Upper lobe of left lung (tissue), 6 donors: ENCODE results near the gene NCOR1. TPM values are rescaled to one million over a fixed set of nuclear protein-coding genes. Genes with fewer than 3 reads are reported as not detected.
A peak's percentile ranks its signal among the peaks of the same experiment; 100 is the strongest.
"Not testable (repeated sequence)": the region's sequence is repeated elsewhere in the genome, so short reads cannot be mapped to it uniquely, and the experiment has no call there.

Experiments
- ATAC-seq, 2 donors: fragments of 200-7000 bp; cut with Tn5 transposase; one replicate each; pipeline ENCODE4 v1.9.1; 2022; ENCODE audit warnings: mild to moderate bottlenecking in 2 of 2, moderate library complexity in 2 of 2; ENCODE audit not compliant: low FRiP score in 2 of 2
- DNase-seq, 2 donors: peaks; one replicate each; pipeline ENCODE4 v3.0.0-alpha.2; 2019 to 2020
- H3K27ac ChIP-seq, 4 donors: fragments of 200-600 bp; sonication (generic); one replicate each; pipeline ENCODE4 v1.5.1; 2016 to 2019
- H3K27me3 ChIP-seq, 4 donors: fragments of 200-600 bp; sonication (generic); one replicate each; pipeline ENCODE4 v1.5.1; 2017 to 2019
- H3K36me3 ChIP-seq, 4 donors: fragments of 200-600 bp; sonication (generic); one replicate each; pipeline ENCODE4 v1.5.1; 2016 to 2019
- H3K4me1 ChIP-seq, 4 donors: fragments of 200-600 bp; sonication (generic); one replicate each; pipeline ENCODE4 v1.5.1; 2018 to 2019
- H3K4me3 ChIP-seq, 4 donors: fragments of 200-600 bp; sonication (generic); one replicate each; pipeline ENCODE4 v1.5.1; 2017 to 2019; ENCODE audit warnings: mild to moderate bottlenecking in 2 of 4, moderate library complexity in 1 of 4
- H3K9me3 ChIP-seq, 4 donors: fragments of 200-600 bp; sonication (generic); one replicate each; pipeline ENCODE4 v1.5.1; 2018 to 2019
- CTCF ChIP-seq, 6 experiments: fragments of 450-650 bp in 4 of 6; fragments of 200-600 bp in 2 of 6; sonication (generic) in 2 of 6; IDR thresholded peaks; one replicate each; pipeline ENCODE4 v1.5.1; 2016 to 2019; ENCODE audit warnings: antibody characterized with exemption in 6 of 6
- EP300 ChIP-seq, 4 donors: sonication (generic); formaldehyde crosslinking; IDR thresholded peaks; one replicate each; pipeline ENCODE4 v1.5.1; 2017; ENCODE audit warnings: antibody characterized with exemption in 4 of 4, control low read depth in 2 of 4
- POLR2A ChIP-seq, 4 donors: fragments of 450-650 bp; IDR thresholded peaks; one replicate each; pipeline ENCODE4 v1.5.1; 2016 to 2017; ENCODE audit warnings: antibody characterized with exemption in 4 of 4, mild to moderate bottlenecking in 2 of 4
- POLR2AphosphoS5 ChIP-seq, 2 donors: sonication (generic); formaldehyde crosslinking; IDR thresholded peaks; one replicate each; pipeline ENCODE4 v1.5.1; 2017; ENCODE audit warnings: antibody characterized with exemption in 2 of 2
- WGBS, 2 donors: methylation state at CpG; one replicate each; pipeline ENCODE4 v1.1.5; 2017 to 2018; 5-methylcytosine and 5-hydroxymethylcytosine counted together
- total RNA-seq, 6 donors: library from RNA; depleted of rRNA in 4 of 6; stranded (reverse); fragments of >200 nt in 4 of 6; gene quantifications; one replicate each; pipeline versions ENCODE4 v1.1.0 to v1.2.1, GENCODE V29; 2016 to 2021
- donor health status: DM: no; HTN: no; CAD: no; lungs with moderate emphysema.
- donor health status: DM: no; HTN: yes; CAD: no; lungs with severe emphysema.

Gene NCOR1
- total RNA-seq, 6 donors from 2014 or later, result 111 to 301 (median 147) TPM

GRCh38 chr17:16239931-16240330 lies 24.6 kb upstream of the NCOR1 start:
- Histone ChIP-seq H3K4me3 (no peak overlapping the region), H3K36me3 (peaks cover 0 to 5% (median 0%) of the 10 kb centered on the region in 4 donors), H3K9me3 (no peaks in the 10 kb centered on the region), H3K4me1 (no peaks in the 10 kb centered on the region), H3K27ac (no peak overlapping the region), H3K27me3 (no peaks in the 10 kb centered on the region)
- no peak for TF ChIP-seq EP300 (IDR thresholded peaks at IDR 0.05)
- no peak for TF ChIP-seq POLR2AphosphoS5 (IDR thresholded peaks at IDR 0.05)
- ATAC-seq (no peak), DNase-seq (no peak)
- 97 to 100% methylated on average over 3 of the region's 3 CpGs for WGBS, 2 donors

- 92 to 95% methylated on average over 1 of the region's 1 CpG for WGBS, 2 donors
- no peak for DNase-seq
- H3K9me3 ChIP-seq, result no peaks in the 10 kb centered on the region
- H3K4me3 ChIP-seq, result no peak overlapping the region
- H3K4me1 ChIP-seq, result no peaks in the 10 kb centered on the region
- peaks cover 0 to 15% (median 0%) of the 10 kb centered on the region in 4 donors for H3K36me3 ChIP-seq
- no peak for ATAC-seq
- H3K27ac ChIP-seq, result no peak overlapping the region
- H3K27me3 ChIP-seq, result no peaks in the 10 kb centered on the region
- no peak for TF ChIP-seq EP300 (IDR thresholded peaks at IDR 0.05)
These were observed 17.1 kb upstream of the NCOR1 start for GRCh38 chr17:16232391-16232790.

- not testable (repeated sequence) for H3K4me3 ChIP-seq, DNase-seq, H3K27me3 ChIP-seq, H3K4me1 ChIP-seq, ATAC-seq, H3K27ac ChIP-seq, H3K9me3 ChIP-seq
- 88 to 93% methylated on average over 8 of the region's 8 CpGs for WGBS, 2 donors
- peaks cover 0 to 10% (median 0%) of the 10 kb centered on the region in 4 donors for H3K36me3 ChIP-seq
These were observed 14.7 kb upstream of the NCOR1 start for GRCh38 chr17:16229912-16230561.

- no peaks in the 10 kb centered on the region for H3K36me3 ChIP-seq
- ATAC-seq, result no peak
- no peaks in the 10 kb centered on the region for H3K9me3 ChIP-seq
These were observed 7.1 kb upstream of the NCOR1 start for GRCh38 chr17:16222406-16222805.

GRCh38 chr17:16217002-16217635 lies 1.8 kb upstream of the NCOR1 start, which contains the start of gene PIGL:
Gene PIGL (plus strand): TSS chr17:16217210. CDS start chr17:16217227, 17 bp downstream.
- Histone ChIP-seq H3K4me3 (peak within 1 kb of the TSS; percentile 84 to 95 (median 90)), H3K27me3 (no peaks in the 10 kb centered on the region), H3K4me1 (peaks cover 31 to 50% (median 41%) of the 10 kb centered on the region in 4 donors), H3K9me3 (no peaks in the 10 kb centered on the region), H3K27ac (peak within 1 kb of the TSS; percentile 95 to 98 (median 96)), H3K36me3 (no peaks in the 10 kb centered on the region)
- DNase-seq, result peak; percentile 64 to 93
- WGBS, 2 donors, result 0% methylated on average over 20 to 25 of the region's 29 CpGs
- TF ChIP-seq POLR2A (IDR thresholded peaks at IDR 0.05) (peak in 3 of 4 donors; percentile 53 to 62 (median 55)), EP300 (IDR thresholded peaks at IDR 0.05) (no peak), POLR2AphosphoS5 (IDR thresholded peaks at IDR 0.05) (peak; percentile 89 to 92), CTCF (IDR thresholded peaks at IDR 0.05) (no peak)
- ATAC-seq, result peak; percentile 86 to 92

More at GRCh38 chr17:16222406-16222805, 7.1 kb upstream of the NCOR1 start:
- no peak for TF ChIP-seq EP300 (IDR thresholded peaks at IDR 0.05)
- no peak for TF ChIP-seq POLR2A (IDR thresholded peaks at IDR 0.05)
- no peak for TF ChIP-seq POLR2AphosphoS5 (IDR thresholded peaks at IDR 0.05)
- no peak for TF ChIP-seq CTCF (IDR thresholded peaks at IDR 0.05)
- H3K4me1 ChIP-seq, result peaks cover 8 to 18% (median 11%) of the 10 kb centered on the region in 4 donors
- DNase-seq, result no peak
- WGBS, 2 donors, result 96% methylated on average over 3 of the region's 3 CpGs
- H3K27me3 ChIP-seq, result no peaks in the 10 kb centered on the region
- no peak overlapping the region for H3K27ac ChIP-seq
- H3K4me3 ChIP-seq, result no peak overlapping the region

- ATAC-seq, H3K36me3 ChIP-seq, DNase-seq, H3K9me3 ChIP-seq, H3K27me3 ChIP-seq: not testable (repeated sequence)
- WGBS, 2 donors, result 75 to 76% methylated on average over 34 to 38 of the region's 38 CpGs
- Histone ChIP-seq H3K4me3 (peak overlapping the region; percentile 84 to 95 (median 90)), H3K4me1 (peaks cover 32 to 51% (median 44%) of the 10 kb centered on the region in 4 donors), H3K27ac (peak overlapping the region; percentile 95 to 98 (median 96))
These were observed 1.1 kb upstream of the NCOR1 start for GRCh38 chr17:16216341-16217001.
